Stomach (tissue), 4 donors: ENCODE data around the gene CTRB1.

Experiments used
- POLR2A ChIP-seq, 4 donors: fragments of 450-650 bp; IDR thresholded peaks; one replicate each; pipeline ENCODE4 v1.6.1; 2016; ENCODE audit warnings: antibody characterized with exemption in 4 of 4, control low read depth in 2 of 4, mild to moderate bottlenecking in 1 of 4, moderate library complexity in 1 of 4
- TF ChIP-seq, protein P1 (sequence below), 7 experiments: fragments of 450-650 bp in 4 of 7; fragments of 200-600 bp in 3 of 7; sonication (generic) in 3 of 7; IDR thresholded peaks; one replicate each; pipeline ENCODE4 v1.5.1; 2016 to 2019; ENCODE audit warnings: antibody characterized with exemption in 7 of 7, control low read depth in 2 of 7, mild to moderate bottlenecking in 1 of 7

DNA sequence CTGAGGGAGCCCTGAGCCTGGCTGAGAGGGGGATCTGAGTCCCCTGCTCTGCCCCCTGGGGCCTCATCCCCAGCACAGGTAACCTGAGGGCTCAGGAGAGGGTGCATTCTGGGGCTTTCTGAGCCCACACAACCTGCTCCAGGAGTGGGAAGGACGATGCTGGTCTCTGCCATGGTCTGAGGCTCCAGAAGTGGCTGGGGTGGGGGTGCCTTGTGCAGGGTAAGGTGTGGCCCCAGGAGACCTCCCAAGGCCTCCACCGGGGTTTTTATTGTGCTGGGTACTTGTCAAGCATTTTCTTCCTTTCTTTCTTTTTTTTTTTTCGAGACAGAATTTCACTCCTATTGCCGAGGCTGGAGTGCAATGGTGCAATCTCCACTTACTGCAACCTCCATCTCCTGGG, 300 bp downstream of the CTRB1 start:
- TF ChIP-seq POLR2A (IDR thresholded peaks at IDR 0.05), result no peak
- TF ChIP-seq, protein P1, sequence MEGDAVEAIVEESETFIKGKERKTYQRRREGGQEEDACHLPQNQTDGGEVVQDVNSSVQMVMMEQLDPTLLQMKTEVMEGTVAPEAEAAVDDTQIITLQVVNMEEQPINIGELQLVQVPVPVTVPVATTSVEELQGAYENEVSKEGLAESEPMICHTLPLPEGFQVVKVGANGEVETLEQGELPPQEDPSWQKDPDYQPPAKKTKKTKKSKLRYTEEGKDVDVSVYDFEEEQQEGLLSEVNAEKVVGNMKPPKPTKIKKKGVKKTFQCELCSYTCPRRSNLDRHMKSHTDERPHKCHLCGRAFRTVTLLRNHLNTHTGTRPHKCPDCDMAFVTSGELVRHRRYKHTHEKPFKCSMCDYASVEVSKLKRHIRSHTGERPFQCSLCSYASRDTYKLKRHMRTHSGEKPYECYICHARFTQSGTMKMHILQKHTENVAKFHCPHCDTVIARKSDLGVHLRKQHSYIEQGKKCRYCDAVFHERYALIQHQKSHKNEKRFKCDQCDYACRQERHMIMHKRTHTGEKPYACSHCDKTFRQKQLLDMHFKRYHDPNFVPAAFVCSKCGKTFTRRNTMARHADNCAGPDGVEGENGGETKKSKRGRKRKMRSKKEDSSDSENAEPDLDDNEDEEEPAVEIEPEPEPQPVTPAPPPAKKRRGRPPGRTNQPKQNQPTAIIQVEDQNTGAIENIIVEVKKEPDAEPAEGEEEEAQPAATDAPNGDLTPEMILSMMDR (IDR thresholded peaks at IDR 0.05), result no peak
